ENCODE measurements around the gene CLEC4M.

Gene CLEC4M

GRCh38 chr19:7817801-7818200 lies 54.8 kb downstream of the CLEC4M start:
- no peaks in the 10 kb centered on the region for H3F3A ChIP-seq (ENCODE audit: insufficient read depth)
- no peaks in the 10 kb centered on the region for H4K20me1 ChIP-seq (ENCODE audit: low read depth, low read length)
- no peaks in the 10 kb centered on the region for H3K27me3 ChIP-seq (ENCODE audit: low read length)
- H3K27ac ChIP-seq (ENCODE audit: low read depth, low read length): no peak overlapping the region
- no peak overlapping the region for H3K4me3 ChIP-seq (ENCODE audit: insufficient read depth, low read length, poor library complexity, severe bottlenecking)
- H3K9ac ChIP-seq (ENCODE audit: low read length): no peak overlapping the region
- no peaks in the 10 kb centered on the region for H3K79me2 ChIP-seq (ENCODE audit: insufficient read depth, low read length)
- no peak overlapping the region for H3K4me2 ChIP-seq (ENCODE audit: low read depth, low read length, poor library complexity, severe bottlenecking)
- H3K9me2 ChIP-seq (replicated peaks; ENCODE audit: insufficient read depth, low read length): no peaks in the 10 kb centered on the region
- no peaks in the 10 kb centered on the region for H3K36me3 ChIP-seq (ENCODE audit: low read length)
- TF ChIP-seq EZH2phosphoT487 (conservative IDR thresholded peaks at IDR 0.05; ENCODE audit: low read length) (no peak), CTCF (IDR thresholded peaks at IDR 0.05; ENCODE audit: insufficient read depth, low read length, poor library complexity, severe bottlenecking) (no peak)
- no peak overlapping the region for H2AFZ ChIP-seq (ENCODE audit: low read depth, low read length, severe bottlenecking)
- no peaks in the 10 kb centered on the region for H3K9me3 ChIP-seq (ENCODE audit: insufficient read depth, low read length)

GRCh38 chr19:7818806-7819205 lies 55.8 kb downstream of the CLEC4M start:
- no peak overlapping the region for H3K4me2 ChIP-seq (ENCODE audit: low read depth, low read length, poor library complexity, severe bottlenecking)
- H3K79me2 ChIP-seq (ENCODE audit: insufficient read depth, low read length): no peaks in the 10 kb centered on the region
- no peak overlapping the region for H2AFZ ChIP-seq (ENCODE audit: low read depth, low read length, severe bottlenecking)
- H3K27me3 ChIP-seq (ENCODE audit: low read length): no peaks in the 10 kb centered on the region
- no peaks in the 10 kb centered on the region for H3K9me3 ChIP-seq (ENCODE audit: insufficient read depth, low read length)
- H3K4me3 ChIP-seq (ENCODE audit: insufficient read depth, low read length, poor library complexity, severe bottlenecking): no peak overlapping the region
- no peak for TF ChIP-seq CTCF (IDR thresholded peaks at IDR 0.05; ENCODE audit: insufficient read depth, low read length, poor library complexity, severe bottlenecking)
- TF ChIP-seq EZH2phosphoT487 (conservative IDR thresholded peaks at IDR 0.05; ENCODE audit: low read length): no peak
- no peak overlapping the region for H3K9ac ChIP-seq (ENCODE audit: low read length)
- no peak overlapping the region for H3K27ac ChIP-seq (ENCODE audit: low read depth, low read length)
- no peaks in the 10 kb centered on the region for H3K9me2 ChIP-seq (replicated peaks; ENCODE audit: insufficient read depth, low read length)
- no peaks in the 10 kb centered on the region for H4K20me1 ChIP-seq (ENCODE audit: low read depth, low read length)
- H3F3A ChIP-seq (ENCODE audit: insufficient read depth): no peaks in the 10 kb centered on the region
- H3K36me3 ChIP-seq (ENCODE audit: low read length): no peaks in the 10 kb centered on the region

All from SU-DHL-6 (cell line).